NCI-H524 treated with DMSO at 0.1 percent for 48 hours (cell line): Measurements from ENCODE around the gene SNX19.
A peak's percentile ranks its signal among the peaks of the same experiment; 100 is the strongest.

Experiments
- DNase-seq: peaks from one replicate; lab custom pipeline; 2025; lab: John Stamatoyannopoulos, UW

Gene SNX19

DNA sequence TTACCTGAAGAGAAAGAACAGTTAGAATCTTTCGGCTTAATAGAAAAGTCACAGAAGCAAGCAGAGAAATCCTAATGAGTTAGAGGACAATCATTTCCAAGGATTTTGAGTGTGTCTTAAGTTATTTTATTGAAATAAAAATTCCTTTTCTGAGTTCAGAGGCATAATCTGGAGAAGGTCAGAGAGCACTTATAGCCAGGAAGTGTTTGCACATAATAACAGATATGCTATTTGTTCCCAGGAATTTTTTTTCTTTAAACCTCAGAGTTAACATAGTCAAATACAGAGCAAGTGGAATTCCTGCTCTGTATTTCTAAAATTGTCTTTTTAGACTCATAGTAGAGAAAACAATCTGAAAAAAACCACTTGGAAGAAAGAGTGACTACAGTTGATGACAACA lies 74.3 kb downstream of the SNX19 start:
- DNase-seq = no peak

DNA sequence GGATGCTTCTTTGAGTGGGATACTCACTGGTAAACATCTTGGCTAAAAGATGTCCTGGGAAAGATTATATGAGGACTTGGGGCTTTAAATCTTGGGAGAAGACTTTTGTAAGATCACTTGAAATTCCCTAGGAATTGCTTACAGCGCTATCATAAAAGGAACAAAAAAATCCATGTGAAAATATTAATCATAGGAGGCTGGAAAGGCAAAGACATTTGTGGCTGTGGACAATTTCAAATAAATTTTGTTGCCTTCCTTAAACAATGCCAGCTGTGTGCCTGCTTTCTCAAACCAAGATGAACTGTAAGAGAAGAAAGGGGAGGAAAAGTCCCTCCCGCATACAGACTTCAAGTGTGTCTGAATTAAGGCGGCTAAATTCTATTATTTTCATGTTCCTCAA lies 75.6 kb downstream of the SNX19 start:
- DNase-seq = no peak

DNA sequence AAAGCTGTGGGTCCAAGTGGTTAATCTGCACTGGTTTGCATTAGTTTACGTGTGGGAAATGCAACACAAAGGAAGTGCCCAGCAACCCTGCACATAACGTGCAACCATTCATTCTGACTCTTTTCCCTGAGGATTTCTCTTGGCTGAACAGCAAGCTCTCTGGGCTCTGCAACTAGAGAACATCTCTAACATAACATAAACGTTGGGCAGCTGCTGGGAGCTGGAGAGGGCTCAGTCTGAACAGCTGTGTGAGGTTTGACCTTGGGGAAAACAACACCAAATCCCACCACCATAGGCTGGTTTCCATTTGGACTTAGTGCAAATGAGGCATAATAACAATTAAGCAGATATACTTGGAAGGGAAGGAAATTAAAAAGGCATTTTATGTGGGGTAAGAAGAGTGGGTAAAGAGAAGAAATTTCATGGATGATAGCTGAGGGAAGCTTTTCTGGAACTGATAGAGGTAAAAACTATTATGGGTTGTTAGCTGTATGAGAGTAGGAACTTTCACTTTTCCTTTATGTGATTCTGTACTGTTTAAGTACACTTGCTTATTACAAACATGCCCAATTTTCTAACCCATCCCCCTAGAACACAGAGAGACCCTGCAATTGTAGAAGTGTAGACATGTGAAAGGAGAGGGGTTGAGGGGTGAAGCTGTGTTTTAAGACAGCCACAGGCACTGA lies 76.2 kb downstream of the SNX19 start:
- no peak for DNase-seq

DNA sequence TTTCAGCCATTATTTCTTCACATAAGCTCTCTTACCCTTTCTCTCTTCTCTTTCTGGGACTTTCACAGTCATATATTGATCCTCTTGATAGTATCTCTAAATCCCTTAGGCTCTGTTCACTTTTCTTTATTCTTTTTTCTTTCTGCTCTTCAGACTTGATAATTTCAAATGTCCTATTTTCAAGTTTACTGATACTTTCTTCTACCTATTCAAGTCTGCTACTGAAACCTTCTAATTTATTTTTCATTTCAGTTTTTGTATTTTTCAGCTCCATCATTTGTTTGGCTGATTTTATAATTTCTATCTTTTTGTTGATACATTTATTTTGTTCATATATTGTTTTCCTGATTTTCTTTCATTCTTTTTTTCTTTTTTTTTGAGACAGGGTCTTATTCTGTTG lies 79.1 kb downstream of the SNX19 start:
- no peak for DNase-seq

DNA sequence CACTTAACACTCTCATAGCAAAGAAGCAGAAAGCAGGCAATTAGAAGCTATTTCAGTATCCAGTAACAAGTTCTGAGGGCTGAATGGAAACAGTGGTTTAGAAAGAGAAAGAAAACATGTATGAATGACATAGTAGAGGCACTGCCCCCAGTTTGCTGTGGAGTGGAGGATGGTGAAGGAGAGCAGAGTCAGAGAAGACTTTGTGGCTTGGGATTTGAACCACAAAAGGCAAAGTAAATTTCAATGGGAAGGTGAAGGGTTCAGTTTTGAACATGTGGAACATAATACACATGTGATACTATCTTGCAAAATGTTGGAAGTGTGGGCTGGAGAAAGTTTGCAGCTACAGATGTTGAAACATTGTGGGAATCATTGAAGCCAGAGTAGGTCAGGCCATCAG lies 81.4 kb downstream of the SNX19 start:
- DNase-seq = no peak

DNA sequence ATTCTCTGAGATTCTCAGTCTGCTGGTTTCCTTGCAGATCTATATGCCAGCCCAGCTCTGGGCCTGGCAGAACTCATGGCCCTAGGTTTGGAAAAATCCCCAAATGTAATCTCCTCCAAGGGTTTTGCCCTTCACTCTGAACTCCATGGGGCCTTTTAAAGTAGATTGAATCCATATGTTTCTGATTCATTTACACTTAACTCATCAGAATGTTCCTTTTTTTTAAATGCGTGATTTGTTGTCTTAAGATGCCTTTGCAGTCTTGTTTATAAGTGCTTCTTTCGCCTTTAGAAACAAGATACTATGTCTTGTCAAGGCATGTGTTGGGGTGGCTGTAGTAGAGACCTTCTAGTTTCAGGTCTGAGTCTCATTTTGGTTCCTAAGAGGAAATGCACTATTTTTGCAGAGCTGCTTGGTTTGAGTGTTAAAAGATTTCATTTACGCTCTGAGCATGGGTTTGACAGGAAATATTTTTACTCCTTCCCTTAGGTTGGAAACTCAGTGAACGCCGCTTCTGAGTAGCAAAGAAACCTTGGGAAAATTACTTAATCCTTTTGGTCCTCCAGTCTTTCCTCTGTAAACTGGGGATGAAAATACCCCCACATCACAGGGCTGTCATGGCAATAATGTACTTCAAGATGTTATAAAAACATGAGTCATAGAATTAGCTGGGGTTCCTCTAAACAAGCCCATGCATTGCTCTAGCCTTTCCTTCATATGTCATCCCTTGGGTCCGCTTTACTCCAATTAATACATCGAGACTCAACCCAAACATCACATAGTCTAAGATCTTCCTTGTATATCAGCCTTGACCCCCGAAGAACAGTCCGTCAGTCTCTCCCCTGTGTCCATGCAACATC lies 83.5 kb downstream of the SNX19 start:
- DNase-seq = no peak

DNA sequence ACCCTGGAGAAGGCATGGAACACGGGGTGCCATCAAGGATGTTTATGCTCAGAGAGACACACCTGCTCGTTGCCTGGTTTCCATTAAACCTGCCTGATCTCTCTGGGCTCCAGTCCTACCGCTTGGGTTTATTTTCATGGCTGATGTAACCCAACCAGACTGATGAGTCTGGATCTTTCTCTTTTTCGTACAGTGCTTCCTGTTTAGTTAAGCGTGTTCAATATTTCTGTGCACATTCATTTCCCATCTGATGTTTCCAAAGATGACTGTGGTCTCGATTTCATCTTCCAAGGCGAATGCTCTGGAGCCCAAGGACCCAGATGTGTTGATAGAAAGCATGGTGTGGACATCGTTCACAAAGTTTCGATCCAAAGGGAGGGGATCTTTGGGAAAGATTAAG lies 84.3 kb downstream of the SNX19 start:
- no peak for DNase-seq

DNA sequence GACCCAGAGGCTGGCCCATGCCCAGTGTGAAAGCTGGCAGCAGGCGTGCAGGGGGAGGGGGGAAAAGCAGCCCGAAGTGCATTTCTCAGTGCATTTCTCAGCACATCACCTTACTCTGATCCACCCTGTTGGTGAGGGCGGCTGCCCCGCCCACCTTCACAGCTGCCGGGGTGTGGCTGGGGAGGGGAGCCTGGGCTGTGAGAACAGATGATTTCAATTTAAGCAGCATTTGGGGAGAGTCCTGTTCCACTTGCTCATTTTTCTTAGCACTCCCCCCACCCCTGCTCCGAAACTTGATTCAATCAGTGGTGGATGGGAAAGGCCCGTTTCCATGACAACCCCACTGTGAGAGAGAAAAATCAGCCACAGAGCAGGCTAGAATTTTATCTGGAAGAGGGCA lies 84.8 kb downstream of the SNX19 start:
- peak; percentile 68 for DNase-seq

DNA sequence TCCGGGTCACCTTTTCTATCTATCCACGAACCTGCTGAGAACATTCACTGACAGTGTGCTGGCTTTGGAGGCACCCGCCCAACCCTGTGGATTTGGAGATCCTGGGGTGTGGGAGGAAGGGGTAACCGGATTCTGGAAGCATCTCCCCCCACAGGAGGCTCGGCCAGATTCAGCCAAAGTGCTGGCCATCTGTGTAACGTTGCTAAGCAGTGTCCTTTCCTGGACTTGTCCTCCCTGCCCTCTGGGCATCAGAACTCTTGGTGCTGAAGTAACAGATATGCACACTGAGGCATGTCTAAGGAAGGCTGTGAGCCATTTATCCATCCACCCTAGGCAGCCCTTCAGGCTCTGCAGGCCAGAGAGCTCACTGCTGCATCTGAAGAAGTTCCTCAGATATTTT lies 85.7 kb downstream of the SNX19 start:
- no peak for DNase-seq

DNA sequence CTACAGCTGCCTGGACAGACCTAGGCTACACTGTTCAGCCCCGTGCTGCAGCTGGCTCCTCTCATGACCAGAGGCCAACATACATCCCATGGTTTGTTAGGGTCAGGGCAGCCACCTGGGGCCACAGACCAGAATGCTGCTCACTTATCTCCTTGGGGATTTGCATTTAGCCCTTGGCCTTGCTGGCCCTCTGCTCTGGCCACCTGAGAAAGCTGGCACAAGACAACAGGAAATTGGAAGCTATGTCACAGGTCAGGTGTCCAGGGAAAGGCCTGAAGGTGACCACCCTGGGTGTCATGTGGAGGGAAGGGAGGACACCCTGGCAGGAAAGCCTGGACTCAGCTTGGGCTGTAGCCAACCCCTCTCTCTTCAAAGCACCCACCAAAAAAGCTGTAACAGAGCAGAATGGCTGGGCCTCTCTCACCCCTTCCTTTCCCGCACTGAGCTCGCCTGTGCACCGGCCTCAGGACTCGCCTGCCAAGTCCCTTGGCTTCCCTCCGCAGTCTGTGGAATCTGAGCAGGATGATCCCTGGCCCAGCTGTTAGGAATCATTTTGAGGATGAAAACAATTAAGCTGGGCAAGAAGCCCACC lies 86.3 kb downstream of the SNX19 start:
- no peak for DNase-seq

DNA sequence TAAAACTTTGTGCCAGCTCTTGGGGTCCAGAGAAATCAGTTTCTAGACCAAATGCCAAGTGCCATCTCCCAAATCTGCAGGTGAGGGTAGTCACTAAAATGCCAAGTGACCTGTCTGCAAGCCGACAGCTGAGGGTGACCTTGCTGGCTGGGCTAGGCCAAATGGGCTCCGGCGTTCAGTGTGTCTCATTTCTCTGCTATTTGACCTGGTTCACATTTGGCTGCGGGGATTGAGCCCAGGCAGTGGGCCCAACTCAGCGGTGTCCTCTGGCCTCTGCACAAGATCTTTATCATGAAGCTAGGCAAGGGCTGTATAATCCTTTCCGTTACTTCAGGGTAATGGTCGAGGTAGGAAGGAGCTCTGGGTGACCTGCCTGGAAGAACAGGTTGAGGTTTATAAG lies 87.5 kb downstream of the SNX19 start:
- DNase-seq = no peak

DNA sequence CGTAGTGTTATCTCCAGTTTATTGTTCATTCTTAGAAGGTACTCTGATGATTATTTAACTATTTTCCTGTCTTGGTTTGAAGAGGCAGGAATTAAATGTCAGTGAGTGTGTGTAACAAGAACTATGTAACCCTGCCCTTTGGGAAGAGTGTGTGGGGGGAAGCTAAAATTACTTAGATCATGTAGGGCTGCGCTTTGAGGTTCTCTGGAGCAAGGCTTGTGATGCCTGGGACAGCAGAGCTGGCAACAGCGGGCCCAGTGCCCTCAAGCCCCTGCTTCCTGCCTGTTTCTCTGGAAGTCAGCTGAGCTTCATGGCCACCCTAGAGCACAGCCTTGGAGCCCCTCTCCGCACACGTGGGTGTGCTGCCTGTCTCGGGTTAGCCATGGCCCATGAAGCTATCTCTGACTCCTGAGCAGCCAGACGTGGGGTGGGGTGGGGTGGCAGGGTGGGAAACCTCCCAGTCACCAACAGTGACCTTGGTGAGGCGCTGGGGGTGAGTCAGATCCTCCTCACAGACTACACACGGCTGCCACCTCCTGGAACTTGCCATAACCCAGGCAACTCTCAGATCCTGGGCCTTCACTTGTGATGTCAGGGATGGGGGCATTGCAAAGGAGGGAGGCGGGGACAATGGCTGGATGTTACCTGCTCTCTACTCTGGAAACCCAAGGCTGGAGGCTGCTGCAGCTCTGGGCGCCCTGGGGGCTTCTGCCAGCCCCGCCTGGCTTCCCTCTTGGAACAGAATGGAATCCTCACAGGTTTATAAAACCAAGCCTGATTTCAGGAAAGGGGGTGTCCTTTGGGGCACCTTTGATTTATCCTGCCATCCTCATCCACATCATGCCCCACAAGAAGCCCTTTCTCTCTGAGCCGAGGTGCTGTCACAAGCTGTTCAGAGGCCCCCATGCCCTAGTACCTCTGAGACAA lies 88.6 kb downstream of the SNX19 start:
- peak; percentile 24 for DNase-seq

DNA sequence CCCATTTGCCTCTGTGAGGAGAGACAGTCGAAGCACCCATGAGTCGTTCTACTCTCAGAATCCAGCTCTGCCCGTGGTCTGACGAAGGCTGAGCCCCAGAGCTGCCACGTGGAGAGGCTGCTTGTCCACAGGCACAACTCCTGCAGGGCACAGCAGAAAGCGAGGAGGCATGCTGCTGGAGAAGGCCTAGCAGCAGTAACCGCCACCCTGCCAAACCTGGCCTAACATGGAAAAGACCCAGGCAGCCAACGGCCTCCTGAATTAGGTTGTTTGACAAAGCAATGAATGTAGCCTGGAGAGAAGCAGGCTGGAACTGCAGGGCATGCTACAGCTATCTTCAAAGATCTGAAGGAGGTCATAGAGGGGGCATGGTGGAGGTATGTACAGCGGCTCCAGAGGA lies 89.7 kb downstream of the SNX19 start:
- no peak for DNase-seq

DNA sequence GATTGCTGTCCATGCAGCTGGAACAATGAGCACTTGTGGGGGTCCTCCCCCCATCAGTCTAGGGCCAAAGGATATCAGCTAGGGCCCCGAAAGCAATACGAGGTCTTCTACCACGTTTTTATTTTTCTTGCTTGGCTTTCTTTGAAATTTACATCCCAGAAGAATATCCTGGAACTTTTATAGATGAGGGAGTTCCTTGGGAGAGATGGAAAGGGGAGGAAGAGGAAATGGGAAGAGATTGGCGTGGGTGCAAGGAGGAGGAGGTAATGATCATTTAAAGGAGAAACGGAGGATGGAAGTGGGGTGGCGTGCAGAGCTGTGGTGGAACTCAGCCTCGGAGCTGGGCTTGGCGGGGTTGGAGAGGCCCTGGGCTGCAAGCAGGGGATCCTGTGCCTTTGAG lies 90.3 kb downstream of the SNX19 start:
- no peak for DNase-seq

DNA sequence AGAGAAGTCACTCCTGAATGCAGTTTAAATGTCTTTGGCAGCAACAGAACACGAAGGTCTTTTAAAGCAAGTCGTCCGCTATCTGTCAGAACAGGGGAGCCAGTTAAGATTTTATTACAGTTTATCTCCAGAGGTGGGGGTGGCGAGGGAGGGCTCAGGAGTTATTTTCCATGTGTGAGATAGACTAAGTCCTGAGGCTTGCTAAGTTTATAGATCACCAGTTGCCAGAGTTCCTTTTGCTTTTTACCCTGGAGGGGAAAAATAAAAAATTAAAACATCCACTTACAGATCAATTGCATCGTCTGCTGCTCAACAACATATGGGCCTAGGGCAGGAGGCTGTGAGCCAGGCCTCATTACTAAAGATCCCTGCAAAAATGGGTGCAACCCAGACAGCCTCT lies 90.7 kb downstream of the SNX19 start:
- DNase-seq = no peak
